Measurements from ENCODE around the gene DRC1. TPM values are rescaled to one million over a fixed set of nuclear protein-coding genes. Genes with fewer than 3 reads are reported as not detected.
"Not testable (repeated sequence)": the region's sequence is repeated elsewhere in the genome, so short reads cannot be mapped to it uniquely, and the experiment has no call there.

Gene DRC1
- total and polyA plus RNA-seq, 8 donors = 0.19 to 0.54 TPM; not detected in 6

DNA sequence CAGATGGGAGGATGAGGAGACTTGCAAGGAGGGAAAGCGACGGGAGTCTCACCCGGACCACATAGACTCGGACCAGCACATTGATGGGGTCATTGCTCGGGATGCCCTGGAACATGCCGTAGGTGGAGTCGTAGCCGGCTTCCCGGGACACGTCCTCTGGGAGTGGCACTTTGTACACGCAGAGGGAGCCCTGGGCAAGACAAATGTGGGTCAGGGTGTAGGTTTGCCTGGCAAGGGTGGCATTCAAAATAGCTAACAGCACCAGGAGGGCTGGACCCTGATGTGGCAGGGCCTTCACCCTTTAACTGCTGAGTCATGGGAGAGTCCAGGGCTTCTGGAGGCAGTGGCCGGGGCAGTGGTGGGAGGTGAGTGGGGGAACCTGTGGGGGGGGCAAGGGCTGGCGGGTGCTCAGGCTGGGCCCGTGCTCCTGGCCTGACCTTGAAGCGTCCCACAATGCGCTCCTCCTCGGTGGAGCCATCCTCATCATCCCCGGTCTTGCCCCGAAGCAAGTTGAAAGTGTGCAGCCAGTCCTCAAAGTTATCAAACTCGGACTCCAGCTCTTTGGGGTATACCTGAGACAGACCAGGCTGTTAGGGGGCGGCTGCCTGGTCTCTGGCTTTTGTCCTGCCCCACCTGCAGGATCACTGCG lies 65.1 kb downstream of the DRC1 start:
- no peaks in the 10 kb centered on the region for H3K9me3 ChIP-seq
- WGBS, 2 donors = 77 to 80% methylated on average over 22 of the region's 22 CpGs
- TF ChIP-seq, protein P1, sequence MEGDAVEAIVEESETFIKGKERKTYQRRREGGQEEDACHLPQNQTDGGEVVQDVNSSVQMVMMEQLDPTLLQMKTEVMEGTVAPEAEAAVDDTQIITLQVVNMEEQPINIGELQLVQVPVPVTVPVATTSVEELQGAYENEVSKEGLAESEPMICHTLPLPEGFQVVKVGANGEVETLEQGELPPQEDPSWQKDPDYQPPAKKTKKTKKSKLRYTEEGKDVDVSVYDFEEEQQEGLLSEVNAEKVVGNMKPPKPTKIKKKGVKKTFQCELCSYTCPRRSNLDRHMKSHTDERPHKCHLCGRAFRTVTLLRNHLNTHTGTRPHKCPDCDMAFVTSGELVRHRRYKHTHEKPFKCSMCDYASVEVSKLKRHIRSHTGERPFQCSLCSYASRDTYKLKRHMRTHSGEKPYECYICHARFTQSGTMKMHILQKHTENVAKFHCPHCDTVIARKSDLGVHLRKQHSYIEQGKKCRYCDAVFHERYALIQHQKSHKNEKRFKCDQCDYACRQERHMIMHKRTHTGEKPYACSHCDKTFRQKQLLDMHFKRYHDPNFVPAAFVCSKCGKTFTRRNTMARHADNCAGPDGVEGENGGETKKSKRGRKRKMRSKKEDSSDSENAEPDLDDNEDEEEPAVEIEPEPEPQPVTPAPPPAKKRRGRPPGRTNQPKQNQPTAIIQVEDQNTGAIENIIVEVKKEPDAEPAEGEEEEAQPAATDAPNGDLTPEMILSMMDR (IDR thresholded peaks at IDR 0.05) = no peak
- H3K4me1 ChIP-seq = no peaks in the 10 kb centered on the region
- no peak overlapping the region for H3K27ac ChIP-seq
- intact Hi-C loops (cut with DNase I) = no loop called here
- ATAC-seq (no peak), DNase-seq (peak in 2 of 6 donors; percentile 9 to 34), FAIRE-seq (no peak)
- no peak overlapping the region for H3K4me3 ChIP-seq
- H3K36me3 ChIP-seq = no peaks in the 10 kb centered on the region
- no peaks in the 10 kb centered on the region for H3K27me3 ChIP-seq

DNA sequence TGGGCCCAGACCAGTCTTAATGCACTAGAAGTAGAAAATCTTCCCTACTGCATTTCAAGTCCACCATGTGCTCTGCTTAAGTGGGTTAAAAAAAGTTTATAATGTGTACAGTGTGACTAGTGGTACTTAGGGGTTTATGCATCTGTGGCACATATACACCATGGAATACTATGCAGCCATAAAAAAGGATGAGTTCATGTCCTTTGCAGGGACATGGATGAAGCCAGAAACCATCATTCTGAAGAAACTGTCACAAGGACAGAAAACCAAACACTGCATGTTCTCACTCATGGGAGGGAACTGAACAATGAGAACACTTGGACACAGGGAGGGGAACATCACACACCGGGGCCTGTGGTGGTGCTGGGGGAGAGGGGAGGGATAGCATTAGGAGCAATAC lies 66.8 kb downstream of the DRC1 start:
- DNase-seq; FAIRE-seq; ATAC-seq; H3K4me3 ChIP-seq; H3K9me3 ChIP-seq; H3K27ac ChIP-seq; H3K27me3 ChIP-seq; H3K4me1 ChIP-seq; intact Hi-C loops (cut with DNase I); H3K36me3 ChIP-seq: not testable (repeated sequence)
- 85 to 94% methylated on average over 1 of the region's 1 CpG for WGBS, 2 donors

DNA sequence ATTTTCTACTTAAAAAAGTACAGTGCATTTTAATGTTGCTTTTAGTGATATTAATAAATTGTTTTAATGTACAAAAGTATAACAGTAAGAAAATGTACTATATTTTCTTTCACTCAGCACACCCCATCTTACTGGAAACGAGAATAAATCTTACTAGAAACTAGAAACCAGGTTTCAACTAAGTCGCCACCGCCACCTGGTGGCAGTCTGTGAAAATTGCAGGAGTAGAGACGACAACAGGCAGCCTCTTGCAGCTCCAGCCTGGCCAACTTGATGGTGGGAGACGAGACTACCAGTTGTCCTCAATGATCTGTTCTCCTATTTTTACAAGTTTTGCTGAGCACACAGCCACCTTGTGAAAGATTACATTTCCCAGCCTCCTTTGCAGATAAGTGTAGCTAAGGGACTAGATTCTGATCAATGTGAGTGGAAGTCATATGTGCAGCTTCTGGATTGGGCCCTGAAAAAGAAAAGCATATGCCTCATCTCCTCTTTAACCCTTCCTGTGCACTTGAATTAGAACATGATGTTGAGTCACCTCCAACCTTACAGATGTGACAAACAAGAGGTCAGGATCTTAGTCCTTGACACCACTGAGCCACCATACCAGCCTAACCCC lies 67.5 kb downstream of the DRC1 start:
- no peaks in the 10 kb centered on the region for H3K9me3 ChIP-seq
- H3K27me3 ChIP-seq = no peaks in the 10 kb centered on the region
- peak in 3 of 4 donors; percentile 31 to 68 (median 48) for ATAC-seq
- no peak overlapping the region for H3K4me3 ChIP-seq
- DNase-seq = peak in 4 of 6 donors; percentile 34 to 81 (median 57)
- no peaks in the 10 kb centered on the region for H3K36me3 ChIP-seq
- TF ChIP-seq, protein P1 (IDR thresholded peaks at IDR 0.05) = peak; percentile 28 to 61 (median 52)
- no peak for FAIRE-seq
- 15 to 16% methylated on average over 5 of the region's 5 CpGs for WGBS, 2 donors
- H3K4me1 ChIP-seq = no peaks in the 10 kb centered on the region
- no peak overlapping the region for H3K27ac ChIP-seq
- intact Hi-C loops (cut with DNase I) = no loop called here

DNA sequence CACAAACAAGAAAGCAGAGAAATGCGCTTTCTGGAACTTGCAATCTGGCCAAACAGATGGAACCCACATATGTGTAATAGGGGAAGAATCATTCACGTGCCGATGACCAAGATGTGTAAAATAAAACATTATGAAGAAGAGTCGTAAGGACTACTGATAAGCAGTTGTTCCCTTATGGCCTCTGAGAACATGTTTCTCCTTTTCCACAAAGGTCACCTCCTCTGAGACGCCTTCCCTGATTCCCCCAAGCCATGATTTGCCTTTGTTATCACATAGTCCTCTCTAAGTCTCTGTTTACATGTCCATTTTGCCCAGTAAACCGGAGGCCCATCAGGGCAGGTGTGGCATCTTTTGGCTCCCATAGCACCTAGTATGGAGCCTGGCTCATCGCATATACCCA lies 68.2 kb downstream of the DRC1 start:
- ATAC-seq = no peak
- no peaks in the 10 kb centered on the region for H3K9me3 ChIP-seq
- DNase-seq = no peak
- TF ChIP-seq, protein P1 (IDR thresholded peaks at IDR 0.05) = no peak
- H3K4me1 ChIP-seq = no peaks in the 10 kb centered on the region
- no peak for FAIRE-seq
- no peak overlapping the region for H3K4me3 ChIP-seq
- intact Hi-C loops (cut with DNase I) = no loop called here
- no peaks in the 10 kb centered on the region for H3K36me3 ChIP-seq
- no peaks in the 10 kb centered on the region for H3K27me3 ChIP-seq
- H3K27ac ChIP-seq = no peak overlapping the region
- WGBS, 2 donors = 85 to 88% methylated on average over 7 of the region's 7 CpGs

DNA sequence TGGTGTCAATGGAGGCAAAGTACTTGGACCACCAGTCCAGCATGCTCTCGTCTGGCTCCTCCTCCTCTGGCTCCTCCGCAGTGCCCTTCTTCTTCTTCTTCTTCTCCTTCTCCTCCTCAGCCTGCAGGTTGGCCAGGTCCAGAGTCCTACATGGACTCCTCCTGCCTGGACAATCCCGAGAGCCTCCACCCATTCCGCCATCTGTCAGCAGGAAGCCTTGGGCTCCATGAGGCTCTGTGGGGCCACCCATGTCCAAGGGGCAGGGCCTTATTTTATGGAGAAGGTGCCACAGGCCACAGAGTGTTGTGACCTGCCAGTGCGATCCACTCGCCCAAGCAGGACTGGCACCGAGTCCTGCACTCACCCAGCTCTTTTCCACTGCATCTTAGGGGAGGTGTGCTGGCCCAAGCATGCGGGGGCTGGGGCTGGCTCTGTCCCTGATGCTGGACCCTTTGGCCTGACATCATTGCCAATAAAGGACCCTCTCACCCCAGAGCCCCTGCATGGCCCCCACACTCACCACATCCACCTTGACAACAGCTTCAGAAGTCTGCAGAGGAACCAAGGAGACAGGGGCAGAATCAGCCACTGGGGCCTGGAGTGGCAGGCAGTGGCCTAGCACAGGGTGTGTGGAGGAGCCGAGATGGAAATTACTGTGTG lies 69.0 kb downstream of the DRC1 start:
- no peak for FAIRE-seq
- ATAC-seq = no peak

More for the DNA sequence above, 69.0 kb downstream of the DRC1 start:
- DNase-seq = peak in 1 of 6 donors; percentile 35
- H3K9me3 ChIP-seq = no peaks in the 10 kb centered on the region
- TF ChIP-seq, protein P1 (IDR thresholded peaks at IDR 0.05) = no peak
- no peak overlapping the region for H3K4me3 ChIP-seq
- intact Hi-C loops (cut with DNase I) = no loop called here
- no peaks in the 10 kb centered on the region for H3K4me1 ChIP-seq
- WGBS, 2 donors = 86 to 87% methylated on average over 9 of the region's 9 CpGs
- H3K27me3 ChIP-seq = no peaks in the 10 kb centered on the region
- H3K36me3 ChIP-seq = no peaks in the 10 kb centered on the region
- no peak overlapping the region for H3K27ac ChIP-seq

All from pancreas (tissue), 10 donors.